Measurements from ENCODE around the gene HSPA1A.

DNA sequence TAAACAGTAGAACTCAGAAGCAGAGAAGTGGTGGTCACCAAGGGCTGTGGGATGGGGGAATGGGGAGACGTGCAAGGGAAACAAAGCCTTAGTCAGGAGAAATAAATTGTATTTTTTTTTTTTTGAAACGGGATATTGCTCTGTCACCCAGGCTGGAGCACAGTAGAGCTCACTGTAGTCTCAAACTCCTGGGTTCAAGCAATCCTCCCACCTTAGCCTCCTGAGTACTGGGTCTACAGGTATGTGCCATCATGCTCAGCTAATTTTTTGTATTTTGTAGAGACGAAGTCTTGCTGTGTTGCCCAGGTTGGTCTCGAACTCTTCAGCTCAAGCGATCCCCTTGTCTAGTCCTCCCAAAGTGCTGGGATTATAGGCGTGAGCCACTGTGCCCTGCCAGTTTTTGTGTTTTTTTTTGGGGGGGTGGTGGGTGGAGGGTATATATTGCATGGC is 15.6 kb downstream of the HSPA1A start:
- TF ChIP-seq, protein P1, sequence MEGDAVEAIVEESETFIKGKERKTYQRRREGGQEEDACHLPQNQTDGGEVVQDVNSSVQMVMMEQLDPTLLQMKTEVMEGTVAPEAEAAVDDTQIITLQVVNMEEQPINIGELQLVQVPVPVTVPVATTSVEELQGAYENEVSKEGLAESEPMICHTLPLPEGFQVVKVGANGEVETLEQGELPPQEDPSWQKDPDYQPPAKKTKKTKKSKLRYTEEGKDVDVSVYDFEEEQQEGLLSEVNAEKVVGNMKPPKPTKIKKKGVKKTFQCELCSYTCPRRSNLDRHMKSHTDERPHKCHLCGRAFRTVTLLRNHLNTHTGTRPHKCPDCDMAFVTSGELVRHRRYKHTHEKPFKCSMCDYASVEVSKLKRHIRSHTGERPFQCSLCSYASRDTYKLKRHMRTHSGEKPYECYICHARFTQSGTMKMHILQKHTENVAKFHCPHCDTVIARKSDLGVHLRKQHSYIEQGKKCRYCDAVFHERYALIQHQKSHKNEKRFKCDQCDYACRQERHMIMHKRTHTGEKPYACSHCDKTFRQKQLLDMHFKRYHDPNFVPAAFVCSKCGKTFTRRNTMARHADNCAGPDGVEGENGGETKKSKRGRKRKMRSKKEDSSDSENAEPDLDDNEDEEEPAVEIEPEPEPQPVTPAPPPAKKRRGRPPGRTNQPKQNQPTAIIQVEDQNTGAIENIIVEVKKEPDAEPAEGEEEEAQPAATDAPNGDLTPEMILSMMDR (conservative IDR thresholded peaks at IDR 0.05; ENCODE audit: low read length), result no peak
- TF ChIP-seq EZH2phosphoT487 (IDR thresholded peaks at IDR 0.05; ENCODE audit: borderline replicate concordance, low read depth, low read length), result no peak

All from OCI-LY7 (cell line).